ENCODE results near the gene KDM2B.

- TF ChIP-seq POLR2A (IDR thresholded peaks at IDR 0.05) (no peak), CTCF (IDR thresholded peaks at IDR 0.05) (no peak), EP300 (IDR thresholded peaks at IDR 0.05) (no peak), POLR2AphosphoS5 (IDR thresholded peaks at IDR 0.05) (no peak)
Observed at GRCh38 chr12:121618659-121619233, 37.9 kb upstream of the KDM2B start.
